H1 (cell line): Measurements from ENCODE around the gene LSM3. TPM values are rescaled to one million over a fixed set of nuclear protein-coding genes. Genes with fewer than 3 reads are reported as not detected.

ENCODE experiments used
- SIRT6 ChIP-seq: IDR thresholded peaks from one replicate; pipeline ENCODE4 v1.7.1; 2012; ENCODE audit warnings: low read length, inconsistent platforms
- polyA plus RNA-seq, 7 experiments: library from polyadenylated mRNA; depleted of rRNA in 3 of 7; stranded (reverse) in 5 of 7; unstranded in 2 of 7; fragments of >200 nt in 5 of 7; fragments of 200-250 nt in 2 of 7; gene quantifications; 1 replicate in 5 of 7; 2 replicates in 1 of 7; 4 replicates in 1 of 7; pipeline versions ENCODE4 v1.2.1 to v1.2.3, GENCODE V29; 2011 to 2013; ENCODE audit warnings: missing spikeins in 2 of 7, mixed read lengths in 2 of 7
- total RNA-seq: library from RNA; stranded (reverse); fragmentation: NEBNext Ultra II Directional; extraction: Animal tissue kit (Norgen Biotek cat#: 25700); gene quantifications from 2 replicates; pipeline ENCODE4 v1.2.1, GENCODE V29; 2021
- TF ChIP-seq, protein P1 (sequence below): IDR thresholded peaks from 2 replicates; pipeline ENCODE4 v1.6.1; 2012; ENCODE audit warnings: inconsistent platforms

LSM3 gene
- total and polyA plus RNA-seq, 2 of the 8 experiments (the other 6 are each of a cell fraction or from before 2014, with no cell fraction given), result 7.1 to 25.4 TPM

DNA sequence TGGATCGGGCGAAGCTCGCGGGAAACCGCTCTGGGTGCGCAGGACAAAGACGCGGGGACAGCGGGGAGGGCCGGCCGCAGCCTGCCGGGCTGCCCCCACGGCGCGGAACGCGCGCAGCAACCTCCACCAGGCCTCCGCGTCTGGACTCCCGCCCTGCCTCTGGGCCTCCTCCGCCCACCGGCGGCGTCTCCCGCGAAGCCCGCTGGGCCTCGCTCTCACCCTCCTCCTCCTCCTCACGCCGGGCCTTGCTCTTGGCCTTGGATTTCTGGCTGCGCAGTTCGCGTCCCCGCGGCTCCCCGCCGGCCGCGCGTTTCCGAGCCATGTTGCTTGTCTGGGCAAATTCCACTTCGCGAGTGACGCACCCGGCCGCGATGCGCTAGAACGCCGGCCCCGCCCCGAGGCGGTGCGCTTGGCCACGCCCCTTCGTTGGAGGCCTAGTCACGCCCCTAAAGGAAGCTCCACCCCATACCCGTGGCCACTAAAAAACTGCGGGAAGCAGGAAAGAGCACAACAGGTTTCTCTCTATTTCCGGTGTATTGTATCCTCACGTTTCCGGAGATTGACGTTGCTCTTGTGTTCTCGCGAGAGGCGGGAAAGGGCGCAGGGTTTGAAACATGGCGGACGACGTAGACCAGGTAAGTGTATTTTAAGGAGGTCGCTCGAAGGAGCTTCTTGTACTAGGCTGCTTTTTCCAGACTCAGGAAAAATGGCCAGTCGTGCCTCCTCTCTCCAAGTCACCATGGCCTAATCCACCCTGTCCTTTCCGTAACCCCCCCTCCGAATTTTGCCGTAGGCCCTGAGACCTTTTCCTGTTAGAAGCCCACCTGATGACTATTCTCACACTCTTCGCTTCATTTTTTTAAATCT lies at the start of gene LSM3, which contains the start of gene XPC (continued):
- TF ChIP-seq, protein P1, sequence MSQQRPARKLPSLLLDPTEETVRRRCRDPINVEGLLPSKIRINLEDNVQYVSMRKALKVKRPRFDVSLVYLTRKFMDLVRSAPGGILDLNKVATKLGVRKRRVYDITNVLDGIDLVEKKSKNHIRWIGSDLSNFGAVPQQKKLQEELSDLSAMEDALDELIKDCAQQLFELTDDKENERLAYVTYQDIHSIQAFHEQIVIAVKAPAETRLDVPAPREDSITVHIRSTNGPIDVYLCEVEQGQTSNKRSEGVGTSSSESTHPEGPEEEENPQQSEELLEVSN, result no peak; the same call in none of the 2 replicates
- TF ChIP-seq SIRT6, result no peak
- TF ChIP-seq, all 59 proteins: peak for 25
